ENCODE measurements around the gene PRSS8. TPM values are rescaled to one million over a fixed set of nuclear protein-coding genes. Genes with fewer than 3 reads are reported as not detected.

PRSS8 gene
- total RNA-seq, 4 donors from 2014 or later, result 101 to 510 (median 372) TPM

DNA sequence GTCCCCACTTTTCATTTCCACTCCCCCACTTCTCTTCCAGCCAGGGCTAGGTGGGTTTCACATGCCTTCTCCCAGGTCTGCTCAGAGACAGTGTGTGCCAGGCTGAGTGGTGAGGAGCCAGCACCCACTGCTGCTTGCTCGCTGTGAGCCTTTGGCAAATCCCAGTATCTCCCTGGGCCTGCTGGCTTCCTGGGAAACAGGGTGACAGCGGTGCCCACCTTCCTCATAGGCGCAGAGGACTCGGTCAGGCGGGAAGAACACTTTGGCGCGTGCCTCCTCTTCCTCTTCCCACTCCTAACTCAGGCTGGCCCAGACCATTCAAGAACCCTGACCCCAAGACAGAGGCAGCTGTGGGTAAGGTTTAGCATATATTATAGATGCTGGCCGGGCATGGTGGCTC is 46.3 kb downstream of the PRSS8 start:
- Histone ChIP-seq H3K4me1 (peaks cover 6 to 12% (median 11%) of the 10 kb centered on the region in 4 donors), H3K36me3 (no peaks in the 10 kb centered on the region), H3K9me3 (no peaks in the 10 kb centered on the region), H3K27me3 (no peaks in the 10 kb centered on the region), H3K4me3 (no peak overlapping the region), H3K27ac (no peak overlapping the region)
- in situ Hi-C loops (cut with MboI; ENCODE audit: low pct_ligation_motif_present in 1 of 4, low pct_unique_long_range_greater_than_20kb in 1 of 4, low sequenced_read_pairs in 3 of 4) (no loop called here), intact Hi-C loops (cut with DNase I; ENCODE audit: low total_unique reads) (no loop called here)
- 95% methylated on average over 4 of the region's 8 CpGs; no CpG with 5 or more reads in 1 of the 2 donors for WGBS, 2 donors (ENCODE audit: low coverage in 1 of 2)
- no peak for TF ChIP-seq POLR2AphosphoS5 (IDR thresholded peaks at IDR 0.05)
- TF ChIP-seq EP300 (IDR thresholded peaks at IDR 0.05; ENCODE audit: low read depth), result no peak
- no peak for TF ChIP-seq POLR2A (IDR thresholded peaks at IDR 0.05)
- TF ChIP-seq, protein P1, sequence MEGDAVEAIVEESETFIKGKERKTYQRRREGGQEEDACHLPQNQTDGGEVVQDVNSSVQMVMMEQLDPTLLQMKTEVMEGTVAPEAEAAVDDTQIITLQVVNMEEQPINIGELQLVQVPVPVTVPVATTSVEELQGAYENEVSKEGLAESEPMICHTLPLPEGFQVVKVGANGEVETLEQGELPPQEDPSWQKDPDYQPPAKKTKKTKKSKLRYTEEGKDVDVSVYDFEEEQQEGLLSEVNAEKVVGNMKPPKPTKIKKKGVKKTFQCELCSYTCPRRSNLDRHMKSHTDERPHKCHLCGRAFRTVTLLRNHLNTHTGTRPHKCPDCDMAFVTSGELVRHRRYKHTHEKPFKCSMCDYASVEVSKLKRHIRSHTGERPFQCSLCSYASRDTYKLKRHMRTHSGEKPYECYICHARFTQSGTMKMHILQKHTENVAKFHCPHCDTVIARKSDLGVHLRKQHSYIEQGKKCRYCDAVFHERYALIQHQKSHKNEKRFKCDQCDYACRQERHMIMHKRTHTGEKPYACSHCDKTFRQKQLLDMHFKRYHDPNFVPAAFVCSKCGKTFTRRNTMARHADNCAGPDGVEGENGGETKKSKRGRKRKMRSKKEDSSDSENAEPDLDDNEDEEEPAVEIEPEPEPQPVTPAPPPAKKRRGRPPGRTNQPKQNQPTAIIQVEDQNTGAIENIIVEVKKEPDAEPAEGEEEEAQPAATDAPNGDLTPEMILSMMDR (IDR thresholded peaks at IDR 0.05), result no peak
- DNase-seq, result no peak

DNA sequence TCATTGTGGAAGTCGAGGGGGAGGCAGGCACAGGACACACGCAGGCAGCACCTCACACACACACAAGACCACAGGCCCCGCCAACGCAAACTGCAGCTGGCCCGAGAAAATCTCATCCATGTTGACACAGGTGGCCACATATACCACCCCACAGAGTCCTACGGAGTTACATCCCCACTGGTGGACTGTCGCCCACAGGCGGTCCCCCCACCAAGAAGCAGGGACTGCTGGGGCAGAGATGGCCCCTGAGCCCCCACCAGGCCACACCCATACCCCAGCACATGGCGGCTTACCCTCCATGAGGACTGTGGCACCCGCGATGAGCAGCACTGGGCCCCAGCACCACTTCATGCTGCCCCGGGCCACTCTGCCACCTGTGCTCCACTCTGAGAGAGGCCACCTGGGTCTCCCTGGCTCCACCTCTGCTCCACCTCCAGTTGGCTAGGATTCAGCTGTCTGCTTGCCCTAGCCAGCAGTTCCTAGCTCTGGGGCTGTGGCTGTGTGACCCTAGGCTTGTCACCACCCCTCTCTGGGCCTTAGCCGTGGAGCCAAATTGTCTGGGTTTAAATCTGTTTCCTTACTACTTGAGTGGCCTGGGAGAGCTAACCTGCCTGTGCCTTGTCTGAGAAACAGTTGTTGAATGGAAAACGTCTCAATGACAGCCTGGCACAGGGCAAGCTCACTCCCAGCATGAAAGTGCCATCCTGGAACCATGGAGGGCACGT is 46.9 kb downstream of the PRSS8 start, which contains the start of gene PRSS53:
Gene PRSS53 (minus strand): TSS at position 485 of the 725 bp plus-strand sequence. CDS start 134 bp downstream, at position 351.
- in situ Hi-C loops (cut with MboI; ENCODE audit: low pct_ligation_motif_present in 1 of 4, low pct_unique_long_range_greater_than_20kb in 1 of 4, low sequenced_read_pairs in 3 of 4), result no loop called here
- TF ChIP-seq, protein P1 (IDR thresholded peaks at IDR 0.05), result no peak
- TF ChIP-seq EP300 (IDR thresholded peaks at IDR 0.05; ENCODE audit: low read depth) (no peak), POLR2AphosphoS5 (IDR thresholded peaks at IDR 0.05) (no peak)
- H3K27me3 ChIP-seq, result no peaks in the 10 kb centered on the region
- 76 to 78% methylated on average over 2 to 15 of the region's 15 CpGs for WGBS, 2 donors (ENCODE audit: low coverage in 1 of 2)
- H3K4me1 ChIP-seq, result peaks cover 5 to 8% (median 6%) of the 10 kb centered on the region in 4 donors
- no peak for DNase-seq
- H3K27ac ChIP-seq, result no peak within 1 kb of the TSS
- H3K9me3 ChIP-seq, result no peaks in the 10 kb centered on the region
- intact Hi-C loops (cut with DNase I; ENCODE audit: low total_unique reads), result no loop called here
- no peaks in the 10 kb centered on the region for H3K36me3 ChIP-seq
- no peak within 1 kb of the TSS for H3K4me3 ChIP-seq

DNA sequence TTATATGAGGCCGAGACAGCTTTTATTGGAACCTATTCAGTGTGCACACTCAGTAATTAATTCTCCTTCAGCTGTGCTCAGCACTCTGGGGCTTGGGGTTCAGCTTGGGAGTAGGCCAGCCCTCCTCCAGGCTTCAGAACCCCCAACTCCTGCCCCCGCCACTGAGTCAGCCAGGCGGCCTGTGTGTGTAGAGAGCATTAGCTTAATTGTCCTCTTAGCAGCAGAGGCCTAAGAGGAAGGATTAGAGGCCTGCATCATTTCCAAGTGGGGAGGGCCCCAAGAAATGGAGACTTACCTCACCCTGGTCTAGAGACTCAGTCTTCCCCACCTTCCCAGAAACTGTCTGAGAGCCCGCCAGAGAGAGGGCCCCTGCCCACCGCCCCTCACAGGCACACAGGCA is 47.6 kb downstream of the PRSS8 start:
- Histone ChIP-seq H3K36me3 (no peaks in the 10 kb centered on the region), H3K4me3 (no peak overlapping the region), H3K4me1 (peaks cover 0 to 2% (median 1%) of the 10 kb centered on the region in 4 donors), H3K27ac (no peak overlapping the region), H3K9me3 (no peaks in the 10 kb centered on the region), H3K27me3 (no peaks in the 10 kb centered on the region)
- TF ChIP-seq POLR2AphosphoS5 (IDR thresholded peaks at IDR 0.05) (no peak), EP300 (IDR thresholded peaks at IDR 0.05; ENCODE audit: low read depth) (no peak), POLR2A (IDR thresholded peaks at IDR 0.05) (no peak)
- TF ChIP-seq, protein P1 (IDR thresholded peaks at IDR 0.05), result no peak
- WGBS, 2 donors (ENCODE audit: low coverage in 1 of 2), result 20 to 86% methylated on average over 1 to 5 of the region's 5 CpGs
- in situ Hi-C loops (cut with MboI; ENCODE audit: low pct_ligation_motif_present in 1 of 4, low pct_unique_long_range_greater_than_20kb in 1 of 4, low sequenced_read_pairs in 3 of 4) (no loop called here), intact Hi-C loops (cut with DNase I; ENCODE audit: low total_unique reads) (no loop called here)
- no peak for DNase-seq

DNA sequence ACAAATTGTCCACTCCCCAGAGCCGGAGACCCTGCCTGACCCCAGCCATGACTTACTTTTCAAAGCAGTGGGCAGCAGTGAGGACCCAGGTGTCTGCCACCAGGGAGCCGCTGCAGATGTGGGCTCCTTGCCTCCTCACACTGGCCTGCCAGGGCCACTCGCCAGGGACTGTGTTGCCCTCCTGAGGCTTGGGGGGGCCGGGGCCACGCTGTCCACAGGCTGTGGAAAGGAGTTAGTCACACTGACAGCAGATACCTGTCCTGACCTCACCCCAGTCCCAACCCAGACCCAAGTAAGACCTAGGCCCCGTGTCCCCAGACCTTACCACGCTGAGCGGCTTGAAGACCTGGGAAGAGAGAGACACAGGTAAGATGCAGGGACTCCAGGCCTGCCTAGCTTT is 48.0 kb downstream of the PRSS8 start:
- Histone ChIP-seq H3K27ac (no peak overlapping the region), H3K27me3 (no peaks in the 10 kb centered on the region), H3K9me3 (no peaks in the 10 kb centered on the region), H3K4me1 (no peaks in the 10 kb centered on the region), H3K36me3 (no peaks in the 10 kb centered on the region), H3K4me3 (no peak overlapping the region)
- 92 to 100% methylated on average over 3 to 5 of the region's 8 CpGs for WGBS, 2 donors (ENCODE audit: low coverage in 1 of 2)
- DNase-seq, result no peak
- intact Hi-C loops (cut with DNase I; ENCODE audit: low total_unique reads), result no loop called here
- in situ Hi-C loops (cut with MboI; ENCODE audit: low pct_ligation_motif_present in 1 of 4, low pct_unique_long_range_greater_than_20kb in 1 of 4, low sequenced_read_pairs in 3 of 4), result no loop called here
- TF ChIP-seq EP300 (IDR thresholded peaks at IDR 0.05; ENCODE audit: low read depth) (no peak), POLR2AphosphoS5 (IDR thresholded peaks at IDR 0.05) (no peak), POLR2A (IDR thresholded peaks at IDR 0.05) (no peak)
- TF ChIP-seq, protein P1 (IDR thresholded peaks at IDR 0.05), result no peak
